Measurements from ENCODE around the gene RRAS. TPM values are rescaled to one million over a fixed set of nuclear protein-coding genes. Genes with fewer than 3 reads are reported as not detected.

RRAS gene
- polyA plus RNA-seq, 1 of the 3 experiments (the other 2 are of a cell fraction), result 141 TPM

- peaks cover 19 to 59% of the 10 kb centered on the region in 2 experiments for H3K36me3 ChIP-seq (replicated peaks in 1 of 2; ENCODE audit: control insufficient read depth in 1 of 2, insufficient read depth in 2 of 2, low read length in 1 of 2)
- H3K27ac ChIP-seq (ENCODE audit: low read depth in 2 of 2, low read length in 1 of 2), result no peak overlapping the region
- POLR2A ChIA-PET, result no interaction called here
- H3K9me2 ChIP-seq, result no peaks in the 10 kb centered on the region
- H3F3A ChIP-seq (replicated peaks; ENCODE audit: insufficient read depth), result peaks cover 23% of the 10 kb centered on the region
- no peaks in the 10 kb centered on the region for H3K9me3 ChIP-seq
- no peak overlapping the region for H3K4me3 ChIP-seq (ENCODE audit: low read depth in 2 of 2, low read length in 1 of 2)
- 95% methylated on average over 12 of the region's 15 CpGs for WGBS (ENCODE audit: low lambda C conversion rate)
- CTCF ChIA-PET, result interaction anchor here (9.4 kb wide), 1 partner anchor 15 kb away, joined by 78 read pairs; the partner anchor contains the start of gene PRMT1
- no peak overlapping the region for H2AFZ ChIP-seq (ENCODE audit: low read depth)
- no peak for DNase-seq
- peaks cover 16% of the 10 kb centered on the region for H3K79me2 ChIP-seq (ENCODE audit: insufficient read depth)
- H3K4me2 ChIP-seq, result no peak overlapping the region
- H4K20me1 ChIP-seq (ENCODE audit: insufficient read depth), result no peaks in the 10 kb centered on the region
- H3K9ac ChIP-seq, result no peak overlapping the region
- peaks cover 0 to 6% of the 10 kb centered on the region in 2 experiments; a peak in 1 of 4 replicates for H3K4me1 ChIP-seq (ENCODE audit: control insufficient read depth in 1 of 2, insufficient read depth in 2 of 2, low read depth in 1 of 2, low read length in 1 of 2)
- TF ChIP-seq GABPA (IDR thresholded peaks at IDR 0.05; ENCODE audit: low read depth) (no peak), ELF1 (IDR thresholded peaks at IDR 0.05) (no peak), CTCF (IDR thresholded peaks at IDR 0.05) (no peak), IRF3 (IDR thresholded peaks at IDR 0.05; ENCODE audit: low read depth, low read length) (no peak), RXRA (IDR thresholded peaks at IDR 0.05; ENCODE audit: borderline replicate concordance, low read depth) (no peak), GATA2 (CRISPR knock-in tag; IDR thresholded peaks at IDR 0.05) (no peak), MXI1 (IDR thresholded peaks at IDR 0.05; ENCODE audit: low read depth, low read length) (no peak), MEF2A (IDR thresholded peaks at IDR 0.05; ENCODE audit: borderline replicate concordance, low read depth) (no peak), TAF1 (IDR thresholded peaks at IDR 0.05; ENCODE audit: borderline replicate concordance, low read depth, low read length) (no peak), RCOR1 (IDR thresholded peaks at IDR 0.05; ENCODE audit: low read length) (no peak), NRF1 (IDR thresholded peaks at IDR 0.05; ENCODE audit: low read depth, low read length) (no peak), POLR2AphosphoS5 (IDR thresholded peaks at IDR 0.05; ENCODE audit: low read depth, low read length) (no peak), NFIC (IDR thresholded peaks at IDR 0.05; ENCODE audit: borderline replicate concordance) (no peak), EZH2phosphoT487 (IDR thresholded peaks at IDR 0.05; ENCODE audit: borderline replicate concordance, low read depth) (no peak), TCF12 (IDR thresholded peaks at IDR 0.05) (no peak), RAD21 (IDR thresholded peaks at IDR 0.05; ENCODE audit: low read length) (no peak)
- no peaks in the 10 kb centered on the region for H3K27me3 ChIP-seq (ENCODE audit: insufficient read depth)
These were observed 20.5 kb upstream of the RRAS start for GRCh38 chr19:49660338-49660961.

Data from SK-N-SH (cell line).